HL-60 (cell line): ENCODE measurements around the gene PPP1R1A.

Experiments used
- DNase-seq, 2 experiments: peaks; one replicate each; pipeline ENCODE4 v3.0.0-alpha.2; 2010 to 2020; ENCODE audit warnings: low read depth in 1 of 2, low spot score in 1 of 2
- H3K27ac ChIP-seq: fragments of 250-450 bp; sonication (Bioruptor Pico); replicated peaks from 2 replicates; pipeline ENCODE4 v1.5.1; 2020; ENCODE audit warnings: mild to moderate bottlenecking, moderate library complexity
- H3K27me3 ChIP-seq: fragments of 250-450 bp; sonication (Bioruptor Pico); 2 replicates; pipeline ENCODE4 v1.5.1; 2021; ENCODE audit warnings: mild to moderate bottlenecking, moderate library complexity; ENCODE audit not compliant: insufficient read depth, poor library complexity, severe bottlenecking
- H3K4me3 ChIP-seq: replicated peaks from 2 replicates; pipeline ENCODE4 v1.5.1; 2011; ENCODE audit warnings: mild to moderate bottlenecking, control low read depth, low read length; ENCODE audit not compliant: insufficient read depth
- CTCF ChIP-seq: IDR thresholded peaks from one replicate; pipeline ENCODE4 v1.5.1; 2011; ENCODE audit warnings: low read length, control low read depth, inconsistent platforms; ENCODE audit not compliant: insufficient read depth
- GABPA ChIP-seq: IDR thresholded peaks from 2 replicates; pipeline ENCODE4 v1.6.1; 2012; ENCODE audit warnings: low read depth
- POLR2AphosphoS5 ChIP-seq: IDR thresholded peaks from 2 replicates; pipeline ENCODE4 v1.6.1; 2012; ENCODE audit warnings: low read depth
- REST ChIP-seq: IDR thresholded peaks from 2 replicates; pipeline ENCODE4 v1.6.1; 2012; ENCODE audit warnings: low read depth; ENCODE audit not compliant: insufficient replicate concordance
- SPI1 ChIP-seq: IDR thresholded peaks from 2 replicates; pipeline ENCODE4 v1.6.1; 2012; ENCODE audit warnings: low read depth, mild to moderate bottlenecking, borderline replicate concordance

The PPP1R1A gene

DNA sequence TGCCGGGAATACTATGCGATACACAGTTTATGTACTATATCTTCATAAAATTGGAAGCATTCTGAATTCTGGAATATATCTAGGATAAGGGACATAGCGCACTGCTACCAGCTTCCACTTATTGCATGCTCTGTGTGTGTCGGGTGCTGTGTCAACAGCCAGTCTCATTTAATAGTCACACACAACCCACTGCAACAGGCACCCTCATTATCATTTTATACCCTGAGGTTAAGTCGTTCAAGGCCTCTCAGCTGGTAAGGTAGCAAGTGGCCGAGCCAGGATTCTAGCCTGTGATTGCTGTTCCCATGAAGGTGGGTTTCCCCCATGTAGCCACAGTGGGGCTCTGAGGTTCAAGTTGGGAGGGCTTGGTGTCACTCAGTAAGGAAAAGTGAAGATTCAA, 7.0 kb downstream of the PPP1R1A start:
- no peak for DNase-seq
- Histone ChIP-seq H3K27me3 (peaks cover 3% of the 10 kb centered on the region), H3K27ac (no peak overlapping the region), H3K4me3 (no peak overlapping the region)
- no peak for TF ChIP-seq REST
- TF ChIP-seq POLR2AphosphoS5, result no peak
- TF ChIP-seq SPI1, result no peak
- TF ChIP-seq CTCF, result no peak
- TF ChIP-seq GABPA, result no peak

DNA sequence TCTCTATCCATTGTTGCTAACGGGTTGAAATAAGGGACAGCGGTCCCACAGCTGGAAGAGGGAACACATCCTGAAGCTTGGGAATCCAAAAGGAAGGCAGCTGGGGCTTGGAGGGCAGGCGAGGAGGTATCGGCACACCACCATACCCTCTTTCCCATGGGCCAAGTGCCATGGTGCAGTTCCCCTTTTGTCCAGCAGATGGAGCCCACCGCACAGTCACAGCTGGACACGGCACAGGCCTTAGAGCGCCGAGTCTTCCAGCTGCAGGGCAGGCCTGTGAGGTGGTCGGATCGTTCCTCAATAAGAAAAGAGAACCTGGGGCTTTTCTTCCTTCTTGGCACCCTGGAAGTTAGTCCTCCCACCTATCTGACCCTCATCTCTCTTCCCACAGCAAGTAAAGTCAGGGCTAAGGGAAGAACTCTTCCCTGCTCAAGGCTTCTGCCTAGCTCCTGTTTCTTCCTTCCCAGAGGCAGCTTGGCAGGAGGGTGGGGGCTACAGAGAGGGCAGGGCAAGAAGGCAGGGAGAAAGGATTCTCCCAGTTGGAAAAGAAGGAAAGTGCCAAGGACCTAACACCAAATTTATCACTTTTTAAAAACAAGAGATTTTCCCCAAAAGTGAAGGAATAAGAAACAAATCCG, 8.6 kb downstream of the PPP1R1A start:
- DNase-seq, result peak; percentile 37 to 76
- Histone ChIP-seq H3K4me3 (no peak overlapping the region), H3K27me3 (peaks cover 2% of the 10 kb centered on the region), H3K27ac (no peak overlapping the region)
- TF ChIP-seq SPI1, result peak; percentile 81
- TF ChIP-seq CTCF, result peak; percentile 99
- TF ChIP-seq GABPA, result no peak

- no peaks in the 10 kb centered on the region for H3K27me3 ChIP-seq
- no peak overlapping the region for H3K4me3 ChIP-seq
- H3K27ac ChIP-seq, result no peak overlapping the region
- DNase-seq, result no peak
- no peak for TF ChIP-seq REST
- TF ChIP-seq CTCF, result no peak
- TF ChIP-seq GABPA, result no peak
- TF ChIP-seq POLR2AphosphoS5, result no peak
- no peak for TF ChIP-seq SPI1
These were observed 9.2 kb downstream of the PPP1R1A start for GRCh38 chr12:54579258-54579657.

GRCh38 chr12:54578778-54579177, 9.7 kb downstream of the PPP1R1A start:
- H3K27ac ChIP-seq, result no peak overlapping the region
- TF ChIP-seq POLR2AphosphoS5 (no peak), SPI1 (no peak)
- DNase-seq, result no peak
- no peaks in the 10 kb centered on the region for H3K27me3 ChIP-seq
- H3K4me3 ChIP-seq, result no peak overlapping the region
